A673 (cell line): Measurements from ENCODE around the gene YDJC.

Experiments
- CTCF ChIP-seq: fragments of 300-800, 200-600 bp; sonication (generic); conservative IDR thresholded peaks from 2 replicates; pipeline ENCODE4 v1.5.1; 2017; ENCODE audit warnings: low read depth, mild to moderate bottlenecking, antibody characterized with exemption, low read length, moderate library complexity, mixed read lengths
- EZH2 ChIP-seq: fragments of 200-600 bp; sonication (generic); IDR thresholded peaks from 2 replicates; pipeline ENCODE4 v1.6.1; 2017; ENCODE audit warnings: borderline replicate concordance, low read depth, mild to moderate bottlenecking, mixed read lengths, antibody characterized with exemption, low read length; ENCODE audit not compliant: poor library complexity, severe bottlenecking

DNA sequence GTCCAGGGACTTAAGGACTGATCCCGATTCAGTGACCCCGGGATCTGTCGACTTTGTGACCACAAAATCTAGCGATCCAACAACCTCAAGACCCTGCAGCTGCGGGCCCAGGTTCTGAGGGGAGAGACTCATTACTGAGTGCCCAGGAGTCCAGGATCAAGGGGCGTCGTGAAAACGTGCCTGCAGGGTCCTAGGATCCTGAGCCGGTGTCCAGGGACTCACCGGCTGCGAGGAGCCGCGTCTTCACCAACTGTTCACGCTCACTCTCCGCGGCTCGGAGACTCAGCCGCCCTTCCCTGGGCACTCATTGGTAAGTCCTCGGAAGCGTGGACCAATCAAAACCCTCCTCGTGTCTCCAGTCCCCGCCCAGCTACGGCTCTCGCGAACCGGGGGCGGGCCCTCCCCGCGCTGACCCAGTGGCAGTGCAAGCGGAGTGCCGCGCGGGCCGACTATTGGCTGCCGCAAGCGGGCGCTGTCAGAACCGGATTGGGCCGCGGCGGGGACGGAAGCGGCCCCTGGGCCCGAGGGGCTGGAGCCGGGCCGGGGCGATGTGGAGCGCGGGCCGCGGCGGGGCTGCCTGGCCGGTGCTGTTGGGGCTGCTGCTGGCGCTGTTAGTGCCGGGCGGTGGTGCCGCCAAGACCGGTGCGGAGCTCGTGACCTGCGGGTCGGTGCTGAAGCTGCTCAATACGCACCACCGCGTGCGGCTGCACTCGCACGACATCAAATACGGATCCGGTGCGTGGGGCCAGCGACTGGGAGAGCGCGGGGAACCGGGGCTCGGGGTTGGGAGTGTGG is 12.2 kb upstream of the YDJC start, which contains the start of gene SDF2L1:
- TF ChIP-seq CTCF (no peak), EZH2 (no peak)
